ENCODE results near the gene HERPUD1. TPM values are rescaled to one million over a fixed set of nuclear protein-coding genes. Genes with fewer than 3 reads are reported as not detected.

HERPUD1 gene
- total and polyA plus RNA-seq, 9 of the 15 experiments (the other 6 are each of a cell fraction or from before 2014, with no cell fraction given) = 14.2 to 60.7 (median 37.4) TPM

GRCh38 chr16:56964243-56965148, 32.6 kb downstream of the HERPUD1 start (continued):
- TF ChIP-seq, protein P1, sequence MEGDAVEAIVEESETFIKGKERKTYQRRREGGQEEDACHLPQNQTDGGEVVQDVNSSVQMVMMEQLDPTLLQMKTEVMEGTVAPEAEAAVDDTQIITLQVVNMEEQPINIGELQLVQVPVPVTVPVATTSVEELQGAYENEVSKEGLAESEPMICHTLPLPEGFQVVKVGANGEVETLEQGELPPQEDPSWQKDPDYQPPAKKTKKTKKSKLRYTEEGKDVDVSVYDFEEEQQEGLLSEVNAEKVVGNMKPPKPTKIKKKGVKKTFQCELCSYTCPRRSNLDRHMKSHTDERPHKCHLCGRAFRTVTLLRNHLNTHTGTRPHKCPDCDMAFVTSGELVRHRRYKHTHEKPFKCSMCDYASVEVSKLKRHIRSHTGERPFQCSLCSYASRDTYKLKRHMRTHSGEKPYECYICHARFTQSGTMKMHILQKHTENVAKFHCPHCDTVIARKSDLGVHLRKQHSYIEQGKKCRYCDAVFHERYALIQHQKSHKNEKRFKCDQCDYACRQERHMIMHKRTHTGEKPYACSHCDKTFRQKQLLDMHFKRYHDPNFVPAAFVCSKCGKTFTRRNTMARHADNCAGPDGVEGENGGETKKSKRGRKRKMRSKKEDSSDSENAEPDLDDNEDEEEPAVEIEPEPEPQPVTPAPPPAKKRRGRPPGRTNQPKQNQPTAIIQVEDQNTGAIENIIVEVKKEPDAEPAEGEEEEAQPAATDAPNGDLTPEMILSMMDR (IDR thresholded peaks at IDR 0.05 in 2 of 3, conservative IDR thresholded peaks at IDR 0.05 in 1 of 3; ENCODE audit: insufficient read depth in 2 of 3, low read depth in 1 of 3, low read length in 3 of 3) = peak; percentile 99 to 100 (median 99)
- TF ChIP-seq, protein P2, sequence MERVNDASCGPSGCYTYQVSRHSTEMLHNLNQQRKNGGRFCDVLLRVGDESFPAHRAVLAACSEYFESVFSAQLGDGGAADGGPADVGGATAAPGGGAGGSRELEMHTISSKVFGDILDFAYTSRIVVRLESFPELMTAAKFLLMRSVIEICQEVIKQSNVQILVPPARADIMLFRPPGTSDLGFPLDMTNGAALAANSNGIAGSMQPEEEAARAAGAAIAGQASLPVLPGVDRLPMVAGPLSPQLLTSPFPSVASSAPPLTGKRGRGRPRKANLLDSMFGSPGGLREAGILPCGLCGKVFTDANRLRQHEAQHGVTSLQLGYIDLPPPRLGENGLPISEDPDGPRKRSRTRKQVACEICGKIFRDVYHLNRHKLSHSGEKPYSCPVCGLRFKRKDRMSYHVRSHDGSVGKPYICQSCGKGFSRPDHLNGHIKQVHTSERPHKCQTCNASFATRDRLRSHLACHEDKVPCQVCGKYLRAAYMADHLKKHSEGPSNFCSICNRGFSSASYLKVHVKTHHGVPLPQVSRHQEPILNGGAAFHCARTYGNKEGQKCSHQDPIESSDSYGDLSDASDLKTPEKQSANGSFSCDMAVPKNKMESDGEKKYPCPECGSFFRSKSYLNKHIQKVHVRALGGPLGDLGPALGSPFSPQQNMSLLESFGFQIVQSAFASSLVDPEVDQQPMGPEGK (CRISPR knock-in tag; IDR thresholded peaks at IDR 0.05; ENCODE audit: borderline replicate concordance) = no peak
- TF ChIP-seq ZNF511 (CRISPR knock-in tag; IDR thresholded peaks at IDR 0.05) = peak; percentile 49; the same call in 1 of the 2 replicates
- no peak for TF ChIP-seq SRSF3 (IDR thresholded peaks at IDR 0.05; ENCODE audit: insufficient read depth, low read length)
- peak; percentile 100 for TF ChIP-seq ESRRA (IDR thresholded peaks at IDR 0.05; ENCODE audit: borderline replicate concordance, low read depth)
- no peak for TF ChIP-seq FOXA3 (CRISPR knock-in tag; conservative IDR thresholded peaks at IDR 0.05 in 1 of 2, IDR thresholded peaks at IDR 0.05 in 1 of 2)
- TF ChIP-seq MCM5 (IDR thresholded peaks at IDR 0.05; ENCODE audit: low read depth) = no peak
- TF ChIP-seq SMARCC2 (IDR thresholded peaks at IDR 0.05; ENCODE audit: low read depth) = peak; percentile 19; the same call in 1 of the 2 replicates
- TF ChIP-seq, protein P3, sequence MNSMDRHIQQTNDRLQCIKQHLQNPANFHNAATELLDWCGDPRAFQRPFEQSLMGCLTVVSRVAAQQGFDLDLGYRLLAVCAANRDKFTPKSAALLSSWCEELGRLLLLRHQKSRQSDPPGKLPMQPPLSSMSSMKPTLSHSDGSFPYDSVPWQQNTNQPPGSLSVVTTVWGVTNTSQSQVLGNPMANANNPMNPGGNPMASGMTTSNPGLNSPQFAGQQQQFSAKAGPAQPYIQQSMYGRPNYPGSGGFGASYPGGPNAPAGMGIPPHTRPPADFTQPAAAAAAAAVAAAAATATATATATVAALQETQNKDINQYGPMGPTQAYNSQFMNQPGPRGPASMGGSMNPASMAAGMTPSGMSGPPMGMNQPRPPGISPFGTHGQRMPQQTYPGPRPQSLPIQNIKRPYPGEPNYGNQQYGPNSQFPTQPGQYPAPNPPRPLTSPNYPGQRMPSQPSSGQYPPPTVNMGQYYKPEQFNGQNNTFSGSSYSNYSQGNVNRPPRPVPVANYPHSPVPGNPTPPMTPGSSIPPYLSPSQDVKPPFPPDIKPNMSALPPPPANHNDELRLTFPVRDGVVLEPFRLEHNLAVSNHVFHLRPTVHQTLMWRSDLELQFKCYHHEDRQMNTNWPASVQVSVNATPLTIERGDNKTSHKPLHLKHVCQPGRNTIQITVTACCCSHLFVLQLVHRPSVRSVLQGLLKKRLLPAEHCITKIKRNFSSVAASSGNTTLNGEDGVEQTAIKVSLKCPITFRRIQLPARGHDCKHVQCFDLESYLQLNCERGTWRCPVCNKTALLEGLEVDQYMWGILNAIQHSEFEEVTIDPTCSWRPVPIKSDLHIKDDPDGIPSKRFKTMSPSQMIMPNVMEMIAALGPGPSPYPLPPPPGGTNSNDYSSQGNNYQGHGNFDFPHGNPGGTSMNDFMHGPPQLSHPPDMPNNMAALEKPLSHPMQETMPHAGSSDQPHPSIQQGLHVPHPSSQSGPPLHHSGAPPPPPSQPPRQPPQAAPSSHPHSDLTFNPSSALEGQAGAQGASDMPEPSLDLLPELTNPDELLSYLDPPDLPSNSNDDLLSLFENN (IDR thresholded peaks at IDR 0.05; ENCODE audit: low read depth in 2 of 2, low read length in 2 of 2) = no peak
- TF ChIP-seq PRPF4 (IDR thresholded peaks at IDR 0.05; ENCODE audit: insufficient read depth, low read depth, low read length, poor library complexity, severe bottlenecking) = no peak
- TF ChIP-seq ILK (tag; IDR thresholded peaks at IDR 0.05; ENCODE audit: borderline replicate concordance, low read depth) = no peak
- TF ChIP-seq CBFA2T2 (conservative IDR thresholded peaks at IDR 0.05) = no peak
- TF ChIP-seq ZNF347 (CRISPR knock-in tag; IDR thresholded peaks at IDR 0.05; ENCODE audit: low read depth) = no peak
- TF ChIP-seq NFE2L1 (tag; IDR thresholded peaks at IDR 0.05; ENCODE audit: borderline replicate concordance, low read depth) = no peak
- TF ChIP-seq, protein P4, sequence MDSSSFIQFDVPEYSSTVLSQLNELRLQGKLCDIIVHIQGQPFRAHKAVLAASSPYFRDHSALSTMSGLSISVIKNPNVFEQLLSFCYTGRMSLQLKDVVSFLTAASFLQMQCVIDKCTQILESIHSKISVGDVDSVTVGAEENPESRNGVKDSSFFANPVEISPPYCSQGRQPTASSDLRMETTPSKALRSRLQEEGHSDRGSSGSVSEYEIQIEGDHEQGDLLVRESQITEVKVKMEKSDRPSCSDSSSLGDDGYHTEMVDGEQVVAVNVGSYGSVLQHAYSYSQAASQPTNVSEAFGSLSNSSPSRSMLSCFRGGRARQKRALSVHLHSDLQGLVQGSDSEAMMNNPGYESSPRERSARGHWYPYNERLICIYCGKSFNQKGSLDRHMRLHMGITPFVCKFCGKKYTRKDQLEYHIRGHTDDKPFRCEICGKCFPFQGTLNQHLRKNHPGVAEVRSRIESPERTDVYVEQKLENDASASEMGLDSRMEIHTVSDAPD (CRISPR knock-in tag; IDR thresholded peaks at IDR 0.05) = no peak
